Loucy (cell line): ENCODE results near the gene APLF.
"Not testable (repeated sequence)": the region's sequence is repeated elsewhere in the genome, so short reads cannot be mapped to it uniquely, and the experiment has no call there.

Source experiments
- EZH2phosphoT487 ChIP-seq: fragments of 200-600 bp; IDR thresholded peaks from 2 replicates; pipeline ENCODE4 v1.6.1; 2018; ENCODE audit warnings: antibody characterized with exemption, mild to moderate bottlenecking, moderate library complexity, borderline replicate concordance
- TF ChIP-seq, protein P1 (sequence below): fragments of 200-600 bp; sonication (generic); conservative IDR thresholded peaks from 2 replicates; pipeline ENCODE4 v1.5.1; 2014; ENCODE audit warnings: mild to moderate bottlenecking, antibody characterized with exemption, low read length

DNA sequence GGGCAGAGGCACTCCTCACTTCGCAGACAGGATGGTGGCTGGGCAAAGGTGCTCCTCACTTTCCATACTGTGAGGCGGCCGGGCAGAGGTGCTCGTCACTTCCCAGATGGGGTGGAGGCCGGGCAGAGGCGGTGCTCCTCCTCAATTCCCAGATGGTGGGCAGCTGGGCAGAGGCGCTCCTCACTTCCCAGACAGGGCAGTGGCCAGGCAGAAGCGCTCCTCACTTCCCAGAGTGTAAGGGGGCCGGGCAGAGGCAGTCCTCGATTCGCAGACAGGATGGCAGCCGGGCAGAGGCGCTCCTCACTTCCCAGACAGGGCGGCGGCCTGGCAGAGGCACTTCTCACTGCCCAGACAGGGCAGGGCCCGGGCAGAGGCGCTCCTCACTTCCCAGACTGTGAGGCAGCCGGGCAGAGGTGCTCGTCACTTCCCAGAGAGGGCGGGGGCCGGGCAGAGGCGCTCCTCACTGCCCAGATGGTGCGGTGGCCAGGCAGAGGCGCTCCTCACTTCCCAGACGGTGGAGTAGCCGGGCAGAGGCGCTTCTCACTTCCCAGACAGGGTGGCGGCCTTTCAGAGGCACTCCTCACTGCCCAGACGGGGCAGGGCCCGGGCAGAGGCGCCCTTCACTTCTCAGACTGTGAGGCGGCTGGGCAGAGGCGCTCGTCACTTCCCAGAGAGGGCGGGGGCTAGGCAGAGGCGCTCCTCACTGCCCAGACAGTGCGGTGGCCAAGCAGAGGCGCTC, 60.1 kb downstream of the APLF start:
- TF ChIP-seq, protein P1, sequence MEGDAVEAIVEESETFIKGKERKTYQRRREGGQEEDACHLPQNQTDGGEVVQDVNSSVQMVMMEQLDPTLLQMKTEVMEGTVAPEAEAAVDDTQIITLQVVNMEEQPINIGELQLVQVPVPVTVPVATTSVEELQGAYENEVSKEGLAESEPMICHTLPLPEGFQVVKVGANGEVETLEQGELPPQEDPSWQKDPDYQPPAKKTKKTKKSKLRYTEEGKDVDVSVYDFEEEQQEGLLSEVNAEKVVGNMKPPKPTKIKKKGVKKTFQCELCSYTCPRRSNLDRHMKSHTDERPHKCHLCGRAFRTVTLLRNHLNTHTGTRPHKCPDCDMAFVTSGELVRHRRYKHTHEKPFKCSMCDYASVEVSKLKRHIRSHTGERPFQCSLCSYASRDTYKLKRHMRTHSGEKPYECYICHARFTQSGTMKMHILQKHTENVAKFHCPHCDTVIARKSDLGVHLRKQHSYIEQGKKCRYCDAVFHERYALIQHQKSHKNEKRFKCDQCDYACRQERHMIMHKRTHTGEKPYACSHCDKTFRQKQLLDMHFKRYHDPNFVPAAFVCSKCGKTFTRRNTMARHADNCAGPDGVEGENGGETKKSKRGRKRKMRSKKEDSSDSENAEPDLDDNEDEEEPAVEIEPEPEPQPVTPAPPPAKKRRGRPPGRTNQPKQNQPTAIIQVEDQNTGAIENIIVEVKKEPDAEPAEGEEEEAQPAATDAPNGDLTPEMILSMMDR: not testable (repeated sequence)
- not testable (repeated sequence) for TF ChIP-seq EZH2phosphoT487
